ENCODE results near the gene TFE3. TPM values are rescaled to one million over a fixed set of nuclear protein-coding genes. Genes with fewer than 3 reads are reported as not detected.

The TFE3 gene
- total RNA-seq (2014; rRNA removed; shearing (Covaris generic)): 46.8 and 49.0 TPM in 2 replicates

- peak; percentile 99 for DNase-seq (ENCODE audit: low read depth)
Measured at GRCh38 chrX:49043220-49043986, at the start of gene TFE3. TFE3 (minus strand) TSS chrX:49043357; CDS start chrX:49043226, 131 bp downstream.

- DNase-seq (ENCODE audit: low read depth): no peak
Measured at GRCh38 chrX:49089553-49089952, 46.4 kb upstream of the TFE3 start.

GRCh38 chrX:49082271-49082871 is 39.2 kb upstream of the TFE3 start:
- DNase-seq (ENCODE audit: low read depth): no peak

- peak; percentile 82 for DNase-seq (ENCODE audit: low read depth)
Measured at GRCh38 chrX:49079489-49080428, 36.6 kb upstream of the TFE3 start, which contains the start of gene WDR45. WDR45 (minus strand) TSS chrX:49079887; CDS start chrX:49078095, 1,792 bp downstream.

- DNase-seq (ENCODE audit: low read depth): no peak
Measured at GRCh38 chrX:49077941-49078340, 34.8 kb upstream of the TFE3 start.

- DNase-seq (ENCODE audit: low read depth): no peak
Measured at GRCh38 chrX:49075347-49075746, 32.2 kb upstream of the TFE3 start.

DNA sequence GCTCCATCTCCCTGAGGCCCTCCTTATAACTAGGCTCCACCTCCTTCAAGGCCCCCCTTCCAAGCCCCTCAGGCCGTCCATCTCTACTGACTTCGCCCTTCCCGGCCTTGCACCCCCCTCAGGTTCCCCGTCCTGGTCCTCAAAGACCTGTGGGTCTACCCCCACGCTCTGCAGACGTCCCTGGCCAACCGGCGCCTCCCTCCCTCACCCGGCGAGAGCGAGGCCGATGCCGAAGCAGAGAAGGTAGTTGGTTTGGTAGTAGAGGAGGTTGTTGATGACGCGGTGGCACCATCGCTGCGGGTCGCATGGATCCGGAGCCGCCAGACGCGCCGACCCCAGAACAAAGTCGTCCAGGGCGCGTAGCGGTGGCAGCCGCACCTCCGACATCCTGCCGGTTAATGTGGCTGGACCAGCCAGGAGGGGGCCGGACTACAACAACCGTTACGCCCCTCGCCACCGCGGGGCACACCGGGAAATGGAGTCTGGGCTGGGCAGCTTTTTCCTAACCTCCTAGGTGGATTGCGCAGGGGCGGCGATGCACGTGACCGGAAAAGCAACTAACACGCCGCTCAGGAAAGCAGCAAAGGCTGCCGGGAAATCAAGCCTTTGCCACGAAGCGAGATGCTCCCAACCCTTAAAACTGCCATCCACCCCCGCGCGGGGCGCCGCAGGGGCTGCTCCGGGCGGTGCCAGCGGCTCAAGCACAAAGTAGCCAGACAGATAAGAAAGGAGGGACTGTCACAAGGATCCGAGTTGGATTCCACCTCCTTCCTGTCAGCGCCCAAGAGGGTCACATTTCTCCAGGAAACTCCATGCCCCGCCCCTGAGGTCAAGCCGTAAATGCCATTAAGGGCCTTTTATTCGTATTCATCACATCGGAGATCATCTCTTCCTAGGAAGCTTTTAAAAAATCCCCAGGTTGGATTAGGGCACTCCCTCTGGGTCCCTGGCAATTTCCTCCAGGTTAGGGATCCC is 30.7 kb upstream of the TFE3 start, which contains the start of gene PRAF2:
Gene PRAF2 (minus strand): TSS at position 402 of the 975 bp plus-strand sequence. CDS start 15 bp downstream, at position 387.
- peak; percentile 94 for DNase-seq (ENCODE audit: low read depth)

GRCh38 chrX:49072712-49073095 is 29.5 kb upstream of the TFE3 start:
- no peak for DNase-seq (ENCODE audit: low read depth)

- DNase-seq (ENCODE audit: low read depth): no peak
Measured at GRCh38 chrX:49071877-49072711, 28.9 kb upstream of the TFE3 start.

- no peak for DNase-seq (ENCODE audit: low read depth)
Measured at GRCh38 chrX:49070988-49071387, 27.8 kb upstream of the TFE3 start.

DNA sequence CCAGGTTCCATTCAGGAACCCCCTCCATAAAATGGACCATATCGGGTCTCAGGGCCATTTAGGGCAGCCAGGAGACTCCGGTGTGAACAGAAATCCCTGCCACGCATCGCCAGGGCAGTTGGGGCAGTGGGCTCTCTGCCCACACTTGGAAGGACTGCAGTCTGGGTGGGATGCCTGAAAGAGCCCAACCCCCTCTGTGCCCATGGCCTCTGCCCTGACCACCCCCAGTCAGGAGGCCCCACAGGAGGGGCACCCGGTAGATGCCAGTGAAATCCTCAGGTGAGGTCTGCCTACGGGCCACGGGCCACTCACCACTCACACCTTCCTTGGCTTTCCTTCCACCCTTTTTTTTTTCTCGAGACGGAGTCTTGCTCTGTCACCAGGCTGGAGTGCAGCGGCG is 25.9 kb upstream of the TFE3 start:
- DNase-seq (ENCODE audit: low read depth): no peak

GRCh38 chrX:49067285-49068120 is 24.3 kb upstream of the TFE3 start:
- no peak for DNase-seq (ENCODE audit: low read depth)

DNA sequence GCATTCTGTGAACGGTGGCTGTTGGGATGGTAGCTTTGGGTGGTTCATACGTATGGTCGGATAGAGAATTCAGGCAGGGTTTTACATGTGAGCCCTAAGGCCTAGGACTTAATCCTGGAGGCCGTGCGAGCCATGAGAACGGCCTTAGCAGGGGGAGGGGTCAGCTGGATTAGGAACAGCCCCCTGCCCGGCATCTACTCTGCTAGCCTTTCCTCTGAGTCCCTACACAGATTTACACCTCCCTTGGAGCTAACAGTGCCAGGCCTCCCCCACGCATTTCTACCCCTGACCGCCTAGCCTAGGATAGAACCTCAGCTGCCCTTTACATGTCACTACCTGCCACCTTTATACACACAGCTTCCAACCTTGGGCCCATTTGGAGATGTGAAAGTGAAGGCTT is 23.5 kb upstream of the TFE3 start:
- DNase-seq (ENCODE audit: low read depth): no peak

DNA sequence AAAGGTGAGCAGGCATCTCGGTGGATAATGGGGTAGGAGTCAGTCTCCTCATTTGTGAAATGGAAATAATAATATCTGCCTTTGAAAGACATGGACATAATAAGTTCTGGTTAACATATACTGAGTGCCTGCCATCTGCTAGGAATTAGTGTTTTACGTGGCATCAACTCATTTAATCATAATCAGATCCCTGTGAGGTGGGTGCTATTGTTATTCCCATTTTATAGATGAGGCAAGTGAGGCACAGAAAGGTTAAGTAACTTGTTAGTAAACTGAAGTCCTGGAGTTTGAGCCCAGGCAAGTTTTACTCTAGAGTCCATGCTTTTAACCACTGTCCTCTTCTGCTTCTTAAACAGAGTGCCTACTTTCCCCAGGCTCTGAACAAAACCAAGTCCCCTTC is 23.1 kb upstream of the TFE3 start:
- DNase-seq (ENCODE audit: low read depth): no peak

DNA sequence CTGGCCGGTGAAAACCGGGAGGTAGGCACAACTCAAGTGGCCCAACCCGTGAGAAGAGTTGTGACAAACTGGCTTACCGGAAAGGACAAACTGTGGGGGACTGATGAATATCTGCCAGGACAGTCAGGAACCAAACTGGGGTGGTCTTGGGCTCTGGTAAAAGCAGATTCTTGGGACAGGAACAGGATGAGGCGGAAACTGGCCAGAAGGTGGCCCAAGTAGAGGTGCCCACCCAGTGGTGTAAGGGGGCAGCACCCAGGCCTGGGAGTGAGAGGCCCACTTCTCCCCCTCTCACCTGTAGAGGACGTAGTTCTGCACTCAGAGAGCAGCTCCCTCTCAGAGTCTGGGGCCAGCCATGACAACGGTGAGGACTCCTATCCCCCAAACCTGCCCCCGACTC is 21.6 kb upstream of the TFE3 start:
- no peak for DNase-seq (ENCODE audit: low read depth)

DNA sequence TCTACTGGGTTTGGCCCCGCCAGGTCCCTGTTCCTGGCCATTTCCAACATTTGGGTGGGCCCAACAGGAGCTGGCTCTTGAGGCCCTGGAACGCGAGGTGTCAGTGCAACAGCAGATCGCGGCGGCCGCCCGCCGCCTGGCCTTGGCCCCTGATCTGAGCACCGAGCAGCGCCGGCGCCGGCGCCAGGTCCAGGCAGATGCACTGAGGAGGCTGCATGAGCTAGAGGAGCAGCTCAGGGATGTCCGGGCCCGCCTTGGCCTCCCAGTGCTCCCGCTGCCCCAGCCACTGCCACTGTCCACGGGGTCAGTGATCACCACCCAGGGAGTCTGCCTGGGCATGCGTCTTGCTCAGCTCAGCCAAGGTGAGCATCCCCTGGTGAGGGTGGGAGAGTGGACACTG is 21.1 kb upstream of the TFE3 start:
- DNase-seq (ENCODE audit: low read depth): no peak

DNA sequence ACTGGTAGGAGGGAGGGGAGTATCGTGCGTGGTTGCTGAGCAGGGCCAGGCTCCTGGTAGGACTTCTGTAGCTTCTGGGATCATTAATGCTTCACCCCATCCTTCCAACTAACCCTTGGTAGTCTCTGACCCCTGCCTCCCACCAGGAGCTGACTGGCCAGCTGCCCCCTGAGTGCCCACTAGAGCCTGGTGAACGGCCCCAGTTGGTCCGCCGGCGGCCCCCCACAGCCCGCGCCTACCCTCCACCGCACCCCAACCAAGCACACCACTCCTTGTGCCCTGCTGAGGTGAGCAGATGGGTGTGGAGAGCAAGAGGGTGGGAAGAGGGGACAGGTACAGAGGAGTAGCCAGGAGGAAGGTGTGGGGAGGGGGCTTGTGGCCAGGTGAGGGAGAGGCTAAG is 20.6 kb upstream of the TFE3 start:
- no peak for DNase-seq (ENCODE audit: low read depth)

GRCh38 chrX:49061916-49062315 is 18.8 kb upstream of the TFE3 start:
- no peak for DNase-seq (ENCODE audit: low read depth)

- DNase-seq (ENCODE audit: low read depth): no peak
Measured at GRCh38 chrX:49061490-49061889, 18.3 kb upstream of the TFE3 start.

Data from RPMI7951 (cell line).